H1 (cell line): ENCODE measurements around the gene WFDC1. TPM values are rescaled to one million over a fixed set of nuclear protein-coding genes. Genes with fewer than 3 reads are reported as not detected.

ENCODE experiments used
- CTCF ChIA-PET: fragments of 300-600 bp; sonication (Branson Sonifier 250); formaldehyde crosslinking; loops from one replicate; lab custom pipeline; 2021; ENCODE audit not compliant: partially characterized antibody; lab: Charles Lee
- POLR2A ChIA-PET: fragments of 300-600 bp; sonication (Branson Sonifier 250); formaldehyde crosslinking; loops from one replicate; lab custom pipeline; 2021; ENCODE audit warnings: inconsistent platforms; ENCODE audit not compliant: partially characterized antibody; lab: Charles Lee
- DNase-seq, 2 experiments: peaks; one replicate each; pipeline versions ENCODE4 v3.0.0 to v3.0.0-alpha.2; 2010 to 2022; ENCODE audit warnings: low spot score in 2 of 2, low read depth in 1 of 2, mixed read lengths in 1 of 2
- FAIRE-seq: peaks from 2 replicates; lab custom pipeline; 2011; peaks lifted over from hg19 to GRCh38; lab: Jason Lieb, UNC
- H2AFZ ChIP-seq: 2 replicates; pipeline ENCODE4 v1.8.1; 2012; ENCODE audit warnings: low read length, inconsistent platforms
- H2AK5ac ChIP-seq: 2 replicates; pipeline ENCODE4 v1.6.1; 2013; ENCODE audit warnings: low read depth, low read length
- H2BK120ac ChIP-seq: replicated peaks from 2 replicates; pipeline ENCODE3; 2013; ENCODE audit warnings: low read depth, low read length, inconsistent platforms
- H2BK12ac ChIP-seq: 2 replicates; pipeline ENCODE4 v1.6.1; 2013; ENCODE audit warnings: low read depth, low read length
- H2BK15ac ChIP-seq: 2 replicates; pipeline ENCODE4 v1.6.1; 2013; ENCODE audit warnings: low read length
- H2BK20ac ChIP-seq: 2 replicates; pipeline ENCODE4 v1.6.1; 2013; ENCODE audit warnings: low read length
- H2BK5ac ChIP-seq: 2 replicates; pipeline ENCODE4 v1.6.1; 2013; ENCODE audit warnings: low read depth, low read length
- H3K14ac ChIP-seq: 2 replicates; pipeline ENCODE4 v1.6.1; 2013; ENCODE audit warnings: inconsistent platforms; ENCODE audit not compliant: insufficient read length
- H3K18ac ChIP-seq: 2 replicates; pipeline ENCODE4 v1.6.1; 2013; ENCODE audit warnings: low read length; ENCODE audit errors: extremely low read depth
- H3K23ac ChIP-seq: 2 replicates; pipeline ENCODE4 v1.6.1; 2013; ENCODE audit warnings: inconsistent platforms; ENCODE audit not compliant: insufficient read length
- H3K23me2 ChIP-seq: 2 replicates; pipeline ENCODE4 v1.6.1; 2013; ENCODE audit warnings: low read depth, low read length
- H3K27ac ChIP-seq: 2 replicates; pipeline ENCODE4 v1.6.1; 2011; ENCODE audit warnings: low read depth, low read length, inconsistent platforms
- H3K27me3 ChIP-seq, 4 experiments: replicated peaks in 1 of 4; 1 replicate in 1 of 4; 2 replicates in 3 of 4; pipeline versions ENCODE4 v1.6.1 to v1.8.1; 2011 to 2013; ENCODE audit warnings: low read length in 3 of 4, mild to moderate bottlenecking in 3 of 4, inconsistent platforms in 2 of 4, mixed read lengths in 2 of 4, moderate library complexity in 1 of 4; ENCODE audit not compliant: control insufficient read depth in 3 of 4, insufficient read depth in 3 of 4; ENCODE audit errors: extremely low read depth in 1 of 4
- H3K36me3 ChIP-seq, 4 experiments: 2 replicates each; pipeline versions ENCODE4 v1.6.1 to v1.8.1; 2011 to 2013; ENCODE audit warnings: mild to moderate bottlenecking in 4 of 4, low read length in 3 of 4, moderate library complexity in 2 of 4, control low read depth in 1 of 4, inconsistent platforms in 1 of 4; ENCODE audit not compliant: insufficient read depth in 4 of 4, control insufficient read depth in 2 of 4
- H3K4ac ChIP-seq: replicated peaks from 2 replicates; pipeline ENCODE3; 2013; ENCODE audit warnings: low read length, low read depth, mixed read lengths, inconsistent platforms; ENCODE audit not compliant: insufficient read length
- H3K4me1 ChIP-seq, 4 experiments: replicated peaks in 1 of 4; 1 replicate in 1 of 4; 2 replicates in 3 of 4; pipeline versions ENCODE4 v1.6.1 to v1.8.1; 2011 to 2013; ENCODE audit warnings: low read length in 3 of 4, inconsistent platforms in 2 of 4, mixed read lengths in 1 of 4; ENCODE audit not compliant: insufficient read depth in 4 of 4, control insufficient read depth in 3 of 4
- H3K4me2 ChIP-seq, 2 experiments: 2 replicates each; pipeline versions ENCODE4 v1.6.1 to v1.8.1; 2011 to 2013; ENCODE audit warnings: low read depth in 2 of 2, low read length in 2 of 2, control low read depth in 1 of 2, inconsistent platforms in 1 of 2, mild to moderate bottlenecking in 1 of 2; ENCODE audit not compliant: insufficient read depth in 1 of 2
- H3K4me3 ChIP-seq, 4 experiments: fragments of 200-600, 300-600 bp in 1 of 4; sonication (generic), shearing (Covaris generic), sonication (Bioruptor Twin) in 1 of 4; 2 replicates each; pipeline versions ENCODE4 v1.5.1 to v1.8.1; 2011 to 2016; ENCODE audit warnings: low read length in 4 of 4, low read depth in 3 of 4, control low read depth in 2 of 4, inconsistent platforms in 2 of 4, mild to moderate bottlenecking in 2 of 4, mixed read lengths in 1 of 4, moderate library complexity in 1 of 4; ENCODE audit not compliant: insufficient read depth in 2 of 4; ENCODE audit errors: extremely low read depth in 1 of 4
- H3K56ac ChIP-seq: replicated peaks from 2 replicates; pipeline ENCODE3; 2013; ENCODE audit warnings: low read depth, mild to moderate bottlenecking, mixed read lengths, low read length, inconsistent platforms; ENCODE audit not compliant: insufficient read length
- H3K79me1 ChIP-seq: 2 replicates; pipeline ENCODE4 v1.6.1; 2013; ENCODE audit warnings: low read depth, low read length, control low read depth
- H3K79me2 ChIP-seq, 2 experiments: 2 replicates each; pipeline versions ENCODE4 v1.6.1 to v1.8.1; 2012 to 2013; ENCODE audit warnings: low read length in 2 of 2, mild to moderate bottlenecking in 2 of 2, inconsistent platforms in 1 of 2; ENCODE audit not compliant: insufficient read depth in 2 of 2, control insufficient read depth in 1 of 2
- H3K9ac ChIP-seq, 4 experiments: replicated peaks in 1 of 4; 1 replicate in 1 of 4; 2 replicates in 3 of 4; pipeline versions ENCODE4 v1.6.1 to v1.8.1; 2011 to 2013; ENCODE audit warnings: low read depth in 3 of 4, low read length in 3 of 4, control low read depth in 2 of 4, mild to moderate bottlenecking in 2 of 4, moderate library complexity in 2 of 4, inconsistent platforms in 1 of 4; ENCODE audit errors: extremely low read depth in 1 of 4
- H3K9me3 ChIP-seq, 2 experiments: 2 replicates each; pipeline versions ENCODE4 v1.6.1 to v1.8.1; 2012 to 2013; ENCODE audit warnings: mild to moderate bottlenecking in 2 of 2, moderate library complexity in 2 of 2, control low read depth in 1 of 2, inconsistent platforms in 1 of 2, low read depth in 1 of 2, low read length in 1 of 2, mixed read lengths in 1 of 2; ENCODE audit not compliant: insufficient read depth in 2 of 2
- H4K20me1 ChIP-seq, 2 experiments: replicated peaks in 1 of 2; 2 replicates each; pipeline versions ENCODE3 to v1.8.1; 2011 to 2013; ENCODE audit warnings: inconsistent platforms in 2 of 2, low read length in 2 of 2, mild to moderate bottlenecking in 1 of 2; ENCODE audit not compliant: insufficient read depth in 2 of 2, control insufficient read depth in 1 of 2
- H4K5ac ChIP-seq: 2 replicates; pipeline ENCODE4 v1.6.1; 2013; ENCODE audit warnings: low read length, low read depth, mixed read lengths, inconsistent platforms; ENCODE audit not compliant: insufficient read length
- H4K8ac ChIP-seq: 2 replicates; pipeline ENCODE4 v1.8.0; 2013; ENCODE audit warnings: mild to moderate bottlenecking, moderate library complexity, low read length, inconsistent platforms; ENCODE audit not compliant: insufficient read depth; ENCODE audit errors: extremely low read depth
- H4K91ac ChIP-seq: replicated peaks from 2 replicates; pipeline ENCODE3; 2013; ENCODE audit warnings: low read length, mixed read lengths, inconsistent platforms; ENCODE audit not compliant: insufficient read length
- CBX5 ChIP-seq: fragments of 300-800, 300-1000 bp; sonication (generic); IDR thresholded peaks from 2 replicates; pipeline ENCODE4 v1.7.1; 2016; ENCODE audit warnings: antibody characterized with exemption, low read length, low read depth
- HDAC6 ChIP-seq: IDR thresholded peaks from one replicate; pipeline ENCODE4 v1.7.1; 2012; ENCODE audit warnings: low read depth, mild to moderate bottlenecking, inconsistent platforms, low read length, moderate library complexity
- PHF8 ChIP-seq: fragments of 200-600 bp; sonication (generic); conservative IDR thresholded peaks from 2 replicates; pipeline ENCODE4 v1.7.1; 2012; ENCODE audit warnings: low read depth, mild to moderate bottlenecking, inconsistent platforms, low read length, moderate library complexity
- POU5F1 ChIP-seq: IDR thresholded peaks from 2 replicates; pipeline ENCODE4 v1.6.1; 2011; ENCODE audit warnings: low read depth, mild to moderate bottlenecking, low read length, moderate library complexity
- TBP ChIP-seq: IDR thresholded peaks from 2 replicates; pipeline ENCODE4 v1.6.1; 2011; ENCODE audit warnings: low read depth, low read length, improper control_type of control experiment
- ZNF274 ChIP-seq: IDR thresholded peaks from 2 replicates; pipeline ENCODE4 v1.7.0; 2012; ENCODE audit warnings: low read length, borderline replicate concordance; ENCODE audit errors: extremely low read depth
- WGBS, 2 experiments: shearing (Covaris generic) in 1 of 2; methylation state at CpG; one replicate each; pipeline versions ENCODE4 v1.1.6 to v1.1.7; 2013 to 2015; ENCODE audit warnings: low lambda C conversion rate in 2 of 2, mixed read lengths in 2 of 2, inconsistent platforms in 1 of 2, low coverage in 1 of 2, missing lambda C conversion rate in 1 of 2; ENCODE audit not compliant: insufficient replicate concordance in 2 of 2, insufficient coverage in 1 of 2, insufficient read length in 1 of 2; ENCODE audit errors: extremely low coverage in 1 of 2, missing lambda C conversion rate in 1 of 2; 5-methylcytosine and 5-hydroxymethylcytosine counted together
- polyA plus RNA-seq, 7 experiments: library from polyadenylated mRNA; depleted of rRNA in 3 of 7; stranded (reverse) in 5 of 7; unstranded in 2 of 7; fragments of >200 nt in 5 of 7; fragments of 200-250 nt in 2 of 7; gene quantifications; 1 replicate in 5 of 7; 2 replicates in 1 of 7; 4 replicates in 1 of 7; pipeline versions ENCODE4 v1.2.1 to v1.2.3, GENCODE V29; 2011 to 2013; ENCODE audit warnings: missing spikeins in 2 of 7, mixed read lengths in 2 of 7
- total RNA-seq: library from RNA; stranded (reverse); fragmentation: NEBNext Ultra II Directional; extraction: Animal tissue kit (Norgen Biotek cat#: 25700); gene quantifications from 2 replicates; pipeline ENCODE4 v1.2.1, GENCODE V29; 2021

WFDC1 gene
- total and polyA plus RNA-seq, 2 of the 8 experiments (the other 6 are each of a cell fraction or from before 2014, with no cell fraction given), result 0.70 to 1.1 TPM

DNA sequence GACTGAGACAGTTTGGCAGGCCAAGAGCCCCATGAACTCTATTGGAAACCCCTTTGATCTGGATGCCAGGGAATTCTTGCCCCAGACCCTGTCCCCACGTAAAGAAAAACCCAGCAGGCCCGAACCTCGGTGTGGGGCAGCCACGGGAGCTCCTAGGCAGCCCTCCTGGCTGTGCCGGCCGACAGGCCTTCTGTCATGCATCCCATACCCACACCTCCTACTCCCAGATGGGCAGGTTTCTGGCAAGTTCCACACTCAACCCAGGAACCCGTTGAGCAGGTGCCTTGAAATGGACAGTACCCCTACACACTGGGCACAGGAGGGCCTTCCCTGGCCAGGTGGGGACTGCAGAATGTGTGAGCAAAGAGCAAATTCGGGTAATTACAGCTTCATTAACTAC is 50.1 kb downstream of the WFDC1 start:
- H3K4me1 ChIP-seq, result no peaks in the 10 kb centered on the region; a peak in 1 of 7 replicates
- H3K27me3 ChIP-seq, result no peaks in the 10 kb centered on the region
- no peak overlapping the region for H3K14ac ChIP-seq
- no peak overlapping the region for H2BK5ac ChIP-seq
- H4K91ac ChIP-seq, result no peak overlapping the region
- no peaks in the 10 kb centered on the region for H3K79me1 ChIP-seq
- H3K4me3 ChIP-seq, result no peak overlapping the region
- H2BK120ac ChIP-seq, result no peak overlapping the region
- no peak overlapping the region for H3K4ac ChIP-seq
- H3K27ac ChIP-seq, result no peak overlapping the region
- no peak for TF ChIP-seq ZNF274
- TF ChIP-seq CBX5, result no peak
- TF ChIP-seq TBP, result no peak
- no peak for TF ChIP-seq HDAC6
- no peak for TF ChIP-seq POU5F1
- TF ChIP-seq PHF8, result no peak
- no peak overlapping the region for H4K8ac ChIP-seq
- no peak overlapping the region for H2BK12ac ChIP-seq
- no peak overlapping the region for H3K18ac ChIP-seq
- H3K9me3 ChIP-seq, result no peaks in the 10 kb centered on the region
- POLR2A ChIA-PET, result no interaction called here
- CTCF ChIA-PET, result interaction anchor here (0.6 to 0.7 kb wide), 2 partner anchors 169 to 902 kb away, joined by 3 read pairs; no protein-coding TSS in a partner anchor
- H3K9ac ChIP-seq, result no peak overlapping the region
- H2BK15ac ChIP-seq, result no peak overlapping the region
- WGBS, 2 experiments, result 82% methylated on average over 8 of the region's 8 CpGs; no CpG with 5 or more reads in 1 of the 2 experiments
- no peak overlapping the region for H2AK5ac ChIP-seq
- no peaks in the 10 kb centered on the region for H3K79me2 ChIP-seq
- no peaks in the 10 kb centered on the region for H4K20me1 ChIP-seq
- FAIRE-seq (no peak), DNase-seq (no peak)
- no peaks in the 10 kb centered on the region for H3K23me2 ChIP-seq
- 0 out of 2 replicates have a peak overlapping the region, but pooled peaks have one; percentile 32 for H2BK20ac ChIP-seq
- H3K4me2 ChIP-seq, result no peak overlapping the region
- H4K5ac ChIP-seq, result no peak overlapping the region
- no peak overlapping the region for H3K56ac ChIP-seq
- no peak overlapping the region for H2AFZ ChIP-seq
- H3K36me3 ChIP-seq, result no peaks in the 10 kb centered on the region
- no peak overlapping the region for H3K23ac ChIP-seq
